Measurements from ENCODE around the gene MBD6. TPM values are rescaled to one million over a fixed set of nuclear protein-coding genes. Genes with fewer than 3 reads are reported as not detected.
A peak's percentile ranks its signal among the peaks of the same experiment; 100 is the strongest.
"Not testable (repeated sequence)": the region's sequence is repeated elsewhere in the genome, so short reads cannot be mapped to it uniquely, and the experiment has no call there.

MBD6 gene
- total and polyA plus RNA-seq, 12 donors: 8.8 to 46.9 (median 33.5) TPM

- Histone ChIP-seq H3K27me3 (no peaks in the 10 kb centered on the region), H3K27ac (peak overlapping the region in 1 of 10 donors; percentile 6), H3K36me3 (peaks cover 0 to 86% (median 49%) of the 10 kb centered on the region in 9 donors), H3K4me1 (peaks cover 0 to 23% (median 4%) of the 10 kb centered on the region in 9 donors), H3K9me3 (no peaks in the 10 kb centered on the region), H3K4me3 (no peak overlapping the region)
- DNase-seq (no peak), ATAC-seq (no peak)
- intact Hi-C loops (cut with DNase I): no loop called here
- TF ChIP-seq CTCF (IDR thresholded peaks at IDR 0.05): no peak
- 96 to 97% methylated on average over 7 of the region's 7 CpGs for WGBS, 2 donors
Measured at GRCh38 chr12:57511588-57512325, 10.9 kb upstream of the MBD6 start.

- ATAC-seq (no peak), DNase-seq (no peak)
- Histone ChIP-seq H3K27ac (no peak overlapping the region), H3K27me3 (no peaks in the 10 kb centered on the region), H3K4me1 (peaks cover 0 to 33% (median 13%) of the 10 kb centered on the region in 9 donors), H3K9me3 (no peaks in the 10 kb centered on the region), H3K4me3 (no peak overlapping the region), H3K36me3 (peaks cover 0 to 95% (median 58%) of the 10 kb centered on the region in 9 donors)
- 83 to 85% methylated on average over 6 of the region's 6 CpGs for WGBS, 2 donors
- intact Hi-C loops (cut with DNase I): no loop called here
- TF ChIP-seq CTCF (IDR thresholded peaks at IDR 0.05): no peak
Measured at GRCh38 chr12:57512665-57513064, 10.0 kb upstream of the MBD6 start.

- 97 to 98% methylated on average over 5 of the region's 5 CpGs for WGBS, 2 donors
- intact Hi-C loops (cut with DNase I): no loop called here
- Histone ChIP-seq H3K36me3 (peaks cover 0 to 97% (median 64%) of the 10 kb centered on the region in 9 donors), H3K27me3 (no peaks in the 10 kb centered on the region), H3K9me3 (no peaks in the 10 kb centered on the region), H3K4me1 (peaks cover 0 to 39% (median 19%) of the 10 kb centered on the region in 9 donors), H3K27ac (no peak overlapping the region), H3K4me3 (no peak overlapping the region)
- ATAC-seq (no peak), DNase-seq (no peak)
- TF ChIP-seq CTCF (IDR thresholded peaks at IDR 0.05): no peak
Measured at GRCh38 chr12:57513266-57513665, 9.4 kb upstream of the MBD6 start.

GRCh38 chr12:57513677-57514076 is 8.9 kb upstream of the MBD6 start:
- not testable (repeated sequence) for H3K27ac ChIP-seq, H3K9me3 ChIP-seq, DNase-seq, ATAC-seq, H3K4me3 ChIP-seq, H3K27me3 ChIP-seq
- intact Hi-C loops (cut with DNase I): loop anchor here in 1 of 10 donors (2.0 kb wide), 1 partner anchor 25 kb away; the partner anchor contains the start of gene MARS1
- Histone ChIP-seq H3K4me1 (peaks cover 4 to 43% (median 24%) of the 10 kb centered on the region in 9 donors), H3K36me3 (peaks cover 0 to 100% (median 64%) of the 10 kb centered on the region in 9 donors)
- 94 to 95% methylated on average over 6 of the region's 6 CpGs for WGBS, 2 donors

- Histone ChIP-seq H3K4me1 (peaks cover 8 to 48% (median 29%) of the 10 kb centered on the region in 9 donors), H3K36me3 (peaks cover 0 to 94% (median 64%) of the 10 kb centered on the region in 9 donors)
- H3K27ac ChIP-seq, H3K9me3 ChIP-seq, H3K4me3 ChIP-seq, DNase-seq, ATAC-seq, H3K27me3 ChIP-seq: not testable (repeated sequence)
- WGBS, 2 donors: 96 to 97% methylated on average over 9 of the region's 9 CpGs
- intact Hi-C loops (cut with DNase I): loop anchor here in 1 of 10 donors (2.0 kb wide), 1 partner anchor 25 kb away; the partner anchor contains the start of gene MARS1
Measured at GRCh38 chr12:57514246-57514645, 8.4 kb upstream of the MBD6 start.
